Pancreas (tissue), 10 donors: ENCODE measurements around the gene TRAF2. TPM values are rescaled to one million over a fixed set of nuclear protein-coding genes. Genes with fewer than 3 reads are reported as not detected.

Experiments used
- ATAC-seq, 4 donors: fragments of 200-7000 bp; cut with Tn5 transposase; one replicate each; pipeline versions ENCODE4 v1.8.0 to v1.9.1; 2020; ENCODE audit warnings: mild to moderate bottlenecking in 4 of 4, moderate library complexity in 4 of 4
- DNase-seq, 6 donors: peaks; one replicate each; pipeline ENCODE4 v3.0.0-alpha.2; 2020
- FAIRE-seq: peaks from 2 replicates; lab custom pipeline; 2012; peaks lifted over from hg19 to GRCh38; lab: Jason Lieb, UNC
- H3K27ac ChIP-seq, 4 donors: fragments of 200-600 bp; sonication (generic); 1 replicate in 3 of 4; 2 replicates in 1 of 4; pipeline versions ENCODE4 v1.5.0 to v1.8.0; 2020
- H3K27me3 ChIP-seq, 4 donors: fragments of 200-600 bp; one replicate each; pipeline ENCODE4 v1.8.0; 2021
- H3K36me3 ChIP-seq, 3 donors: fragments of 200-600 bp; sonication (generic) in 1 of 3; one replicate each; pipeline versions ENCODE4 v1.5.0 to v1.8.0; 2020 to 2021
- H3K4me1 ChIP-seq, 3 donors: fragments of 200-600 bp; one replicate each; pipeline ENCODE4 v1.8.0; 2021
- H3K4me3 ChIP-seq, 4 donors: fragments of 200-600 bp; sonication (generic) in 2 of 4; one replicate each; pipeline versions ENCODE4 v1.5.0 to v1.8.0; 2020 to 2021
- H3K9me3 ChIP-seq, 4 donors: fragments of 200-600 bp; one replicate each; pipeline ENCODE4 v1.8.0; 2021
- CTCF ChIP-seq, 4 donors: fragments of 200-600 bp; sonication (generic) in 3 of 4; IDR thresholded peaks; one replicate each; pipeline versions ENCODE4 v1.5.0 to v1.8.0; 2021; ENCODE audit warnings: antibody characterized with exemption in 4 of 4
- WGBS, 2 donors: extraction: QIAGEN DNeasy Blood & Tissue Kit; methylation state at CpG; one replicate each; pipeline ENCODE4 v1.1.7; 2013; 5-methylcytosine and 5-hydroxymethylcytosine counted together
- intact Hi-C, 3 donors: fragments of 100-400 bp; cut with DNase I; formaldehyde crosslinking; loops; one replicate each; pipeline versions ENCODE4 v1.11.1 to v1.14.2; 2022
- polyA plus RNA-seq, 2 donors: library from polyadenylated mRNA; stranded (reverse); fragments of 200-250 nt; gene quantifications; one replicate each; pipeline ENCODE4 v1.2.3, GENCODE V29; 2013
- total RNA-seq, 6 donors: library from RNA; stranded (reverse); fragmentation: NEBNext Ultra II Directional in 4 of 6; extraction: Animal tissue kit (Norgen Biotek cat#: 25700) in 4 of 6; gene quantifications; one replicate each; pipeline versions ENCODE4 v1.2.1 to v1.2.4, GENCODE V29; 2021 to 2023
- donor health status: healthy with polysubstance abuse.
- donor health status: DM: no; HTN: no; CAD: no; lungs with moderate emphysema.
- donor health status: DM: no; HTN: no; CAD: no.
- donor health status: control.
- donor health status: control.
- donor health status: Bipolar disorder and iron deficiency.
- donor health status: DM: yes; HTN: yes; CAD: no.
- donor health status: DM: no; HTN: no; CAD: no.
- donor health status: DM: no; HTN: no; CAD: no.
- donor health status: DM: yes; HTN: yes; CAD: no.

Gene TRAF2
- total and polyA plus RNA-seq, 8 donors, result 4.8 to 14.4 (median 8.2) TPM

- no peak for FAIRE-seq
Measured at GRCh38 chr9:136888454-136888853, 2.1 kb downstream of the TRAF2 start.

GRCh38 chr9:136889858-136890257, 3.5 kb downstream of the TRAF2 start:
- no peak for TF ChIP-seq CTCF (IDR thresholded peaks at IDR 0.05)
- no peak overlapping the region for H3K4me3 ChIP-seq
- no peak overlapping the region for H3K27ac ChIP-seq
- no peaks in the 10 kb centered on the region for H3K9me3 ChIP-seq
- H3K36me3 ChIP-seq, result no peaks in the 10 kb centered on the region
- WGBS, 2 donors, result 93 to 94% methylated on average over 42 of the region's 42 CpGs
- ATAC-seq, result no peak
- DNase-seq, result no peak
- peaks cover 0 to 13% (median 7%) of the 10 kb centered on the region in 3 donors for H3K4me1 ChIP-seq
- no peak for FAIRE-seq
- H3K27me3 ChIP-seq, result no peaks in the 10 kb centered on the region
- intact Hi-C loops, result no loop called here

More at GRCh38 chr9:136888454-136888853, 2.1 kb downstream of the TRAF2 start:
- WGBS, 2 donors, result 82 to 93% methylated on average over 8 of the region's 8 CpGs
- no peak overlapping the region for H3K27ac ChIP-seq
- no peak for DNase-seq
- H3K4me1 ChIP-seq, result peaks cover 0 to 13% (median 7%) of the 10 kb centered on the region in 3 donors
- no peaks in the 10 kb centered on the region for H3K27me3 ChIP-seq
- intact Hi-C loops, result no loop called here
- no peak for ATAC-seq
- H3K9me3 ChIP-seq, result no peaks in the 10 kb centered on the region
- no peak for TF ChIP-seq CTCF (IDR thresholded peaks at IDR 0.05)
- H3K36me3 ChIP-seq, result no peaks in the 10 kb centered on the region
- H3K4me3 ChIP-seq, result no peak overlapping the region

- H3K27ac ChIP-seq, result no peak overlapping the region
- FAIRE-seq (no peak), DNase-seq (no peak), ATAC-seq (no peak)
- intact Hi-C loops, result no loop called here
- WGBS, 2 donors, result 84 to 91% methylated on average over 13 of the region's 13 CpGs
- no peaks in the 10 kb centered on the region for H3K36me3 ChIP-seq
- TF ChIP-seq CTCF (IDR thresholded peaks at IDR 0.05), result no peak
- no peaks in the 10 kb centered on the region for H3K9me3 ChIP-seq
- no peaks in the 10 kb centered on the region for H3K27me3 ChIP-seq
- H3K4me1 ChIP-seq, result peaks cover 0 to 10% (median 1%) of the 10 kb centered on the region in 3 donors
- H3K4me3 ChIP-seq, result no peak overlapping the region
Measured at GRCh38 chr9:136890661-136891060, 4.3 kb downstream of the TRAF2 start.

- Histone ChIP-seq H3K9me3 (no peaks in the 10 kb centered on the region), H3K27ac (no peak overlapping the region), H3K36me3 (no peaks in the 10 kb centered on the region), H3K4me1 (peaks cover 0 to 8% (median 0%) of the 10 kb centered on the region in 3 donors), H3K4me3 (no peak overlapping the region), H3K27me3 (no peaks in the 10 kb centered on the region)
- DNase-seq (no peak), ATAC-seq (no peak), FAIRE-seq (no peak)
- intact Hi-C loops, result no loop called here
- WGBS, 2 donors, result 86 to 94% methylated on average over 11 of the region's 11 CpGs
- TF ChIP-seq CTCF (IDR thresholded peaks at IDR 0.05), result no peak
Measured at GRCh38 chr9:136896027-136896426, 9.7 kb downstream of the TRAF2 start.

- Histone ChIP-seq H3K36me3 (no peaks in the 10 kb centered on the region), H3K4me3 (no peak overlapping the region), H3K27ac (no peak overlapping the region), H3K4me1 (peaks cover 15 to 32% (median 24%) of the 10 kb centered on the region in 3 donors), H3K27me3 (no peaks in the 10 kb centered on the region), H3K9me3 (no peaks in the 10 kb centered on the region)
- intact Hi-C loops, result no loop called here
- 94 to 96% methylated on average over 21 of the region's 21 CpGs for WGBS, 2 donors
- ATAC-seq, result no peak
- TF ChIP-seq CTCF (IDR thresholded peaks at IDR 0.05), result no peak
- FAIRE-seq, result no peak
- DNase-seq, result peak in 1 of 6 donors; percentile 45
Measured at GRCh38 chr9:136898483-136899100, 12.3 kb downstream of the TRAF2 start.
